KOPT-K1 (cell line): ENCODE data around the gene LPP.
"Not testable (repeated sequence)": the region's sequence is repeated elsewhere in the genome, so short reads cannot be mapped to it uniquely, and the experiment has no call there.

Experiments used
- H3K27ac ChIP-seq: fragments of 200-600 bp; sonication (generic); 2 replicates; pipeline ENCODE4 v1.5.1; 2016; ENCODE audit warnings: antibody characterized with exemption, mild to moderate bottlenecking, low read depth, low read length; ENCODE audit not compliant: poor library complexity, severe bottlenecking
- H3K36me3 ChIP-seq: fragments of 200-600 bp; sonication (generic); 2 replicates; pipeline ENCODE4 v1.5.1; 2017; ENCODE audit warnings: antibody characterized with exemption, mild to moderate bottlenecking, low read length, moderate library complexity; ENCODE audit not compliant: insufficient read depth
- H3K9me3 ChIP-seq: fragments of 200-600 bp; sonication (generic); 2 replicates; pipeline ENCODE4 v1.5.1; 2017; ENCODE audit warnings: antibody characterized with exemption, low read length, mild to moderate bottlenecking; ENCODE audit not compliant: insufficient read depth, poor library complexity, severe bottlenecking

Gene LPP

GRCh38 chr3:188128905-188129304 lies 25.1 kb upstream of the LPP start:
- Histone ChIP-seq H3K36me3 (no peaks in the 10 kb centered on the region), H3K27ac (no peak overlapping the region), H3K9me3 (no peaks in the 10 kb centered on the region)

DNA sequence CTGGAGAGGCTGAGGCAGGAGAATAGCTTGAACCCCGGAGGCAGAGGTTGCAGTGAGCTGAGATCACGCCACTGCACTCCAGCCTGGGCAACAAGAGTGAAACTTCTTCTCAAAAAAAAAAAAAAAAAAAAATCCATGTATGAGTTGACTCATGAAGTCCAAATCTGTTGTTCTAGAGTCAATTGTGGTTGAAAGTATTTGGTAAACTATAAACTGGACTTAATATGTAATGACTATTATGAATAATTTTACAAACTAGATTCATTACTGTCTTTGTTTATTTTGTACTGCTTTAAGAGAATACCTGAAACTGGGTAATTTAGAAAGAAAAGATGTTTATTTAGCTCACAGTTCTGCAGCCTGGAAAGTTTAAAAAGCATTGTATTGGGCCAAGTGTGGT lies 22.9 kb upstream of the LPP start:
- H3K36me3 ChIP-seq, H3K27ac ChIP-seq, H3K9me3 ChIP-seq: not testable (repeated sequence)

DNA sequence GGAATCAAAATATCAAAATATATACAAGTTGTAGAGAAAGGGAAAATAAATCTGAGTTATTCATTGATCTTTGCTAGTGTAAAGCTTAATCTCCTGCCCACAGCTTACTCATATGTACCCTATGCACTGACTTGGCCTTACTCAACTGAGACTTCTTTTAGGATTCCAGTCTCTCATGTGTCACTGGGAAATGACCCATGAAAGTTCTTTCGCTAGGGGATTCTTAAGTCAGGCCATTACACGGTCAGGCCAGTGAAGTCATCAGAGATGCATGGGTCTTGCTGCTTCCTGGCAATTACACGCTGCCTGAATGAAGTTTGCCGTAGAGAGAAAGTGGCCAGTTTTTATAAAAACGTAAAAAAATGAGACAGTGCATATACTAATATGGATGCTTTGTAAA lies 20.7 kb upstream of the LPP start:
- Histone ChIP-seq H3K36me3 (no peaks in the 10 kb centered on the region), H3K27ac (no peak overlapping the region)

GRCh38 chr3:188133646-188134045 lies 20.3 kb upstream of the LPP start:
- Histone ChIP-seq H3K27ac (no peak overlapping the region), H3K9me3 (no peaks in the 10 kb centered on the region), H3K36me3 (no peaks in the 10 kb centered on the region)

More for the DNA sequence above, 20.7 kb upstream of the LPP start:
- H3K9me3 ChIP-seq: no peaks in the 10 kb centered on the region

- H3K36me3 ChIP-seq: no peaks in the 10 kb centered on the region
- no peak overlapping the region for H3K27ac ChIP-seq
- no peaks in the 10 kb centered on the region for H3K9me3 ChIP-seq
These were observed 19.9 kb upstream of the LPP start for GRCh38 chr3:188134079-188134478.

DNA sequence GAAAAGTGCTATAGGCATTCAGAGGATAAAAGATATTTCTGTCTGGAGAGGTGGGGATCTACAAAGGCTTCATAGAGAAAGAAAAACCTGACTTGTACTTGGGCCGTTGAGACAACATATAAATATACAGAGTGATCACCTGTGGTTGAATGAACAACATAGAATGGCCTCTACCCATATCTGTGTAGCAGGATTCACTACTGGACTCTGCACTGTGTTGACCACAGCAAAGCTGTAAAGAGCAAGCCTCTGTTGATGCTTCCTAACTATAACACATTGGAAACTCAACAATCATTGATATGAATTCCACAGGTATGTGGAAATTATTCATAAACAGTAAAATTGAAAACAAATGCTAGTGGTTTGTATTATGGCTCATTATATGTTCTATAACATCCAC lies 19.1 kb upstream of the LPP start:
- no peaks in the 10 kb centered on the region for H3K36me3 ChIP-seq
- no peak overlapping the region for H3K27ac ChIP-seq
- no peaks in the 10 kb centered on the region for H3K9me3 ChIP-seq

GRCh38 chr3:188135271-188135670 lies 18.7 kb upstream of the LPP start:
- Histone ChIP-seq H3K27ac (no peak overlapping the region), H3K36me3 (no peaks in the 10 kb centered on the region)

GRCh38 chr3:188137051-188137450 lies 16.9 kb upstream of the LPP start:
- Histone ChIP-seq H3K27ac (no peak overlapping the region), H3K36me3 (no peaks in the 10 kb centered on the region), H3K9me3 (no peaks in the 10 kb centered on the region)

More at GRCh38 chr3:188135271-188135670, 18.7 kb upstream of the LPP start:
- no peaks in the 10 kb centered on the region for H3K9me3 ChIP-seq

DNA sequence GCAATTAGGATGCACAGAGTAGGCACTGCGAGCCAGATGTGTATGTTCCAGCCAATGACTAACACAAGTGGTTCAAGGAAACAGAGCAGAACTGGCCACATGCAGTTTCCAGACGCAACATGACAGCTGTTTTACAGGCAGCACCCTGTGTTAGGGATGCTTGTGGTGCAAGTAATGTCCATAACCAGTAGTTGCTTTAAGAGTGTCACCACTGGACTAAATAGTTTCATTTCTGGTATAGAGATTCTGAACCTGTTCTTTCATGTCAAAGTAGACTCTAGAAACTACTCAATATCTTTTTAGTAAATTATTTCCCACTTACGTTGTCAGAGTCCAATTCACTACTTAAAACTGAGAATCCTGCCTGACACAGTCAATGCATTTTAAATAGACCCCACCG lies 14.5 kb upstream of the LPP start:
- no peaks in the 10 kb centered on the region for H3K9me3 ChIP-seq
- H3K36me3 ChIP-seq: no peaks in the 10 kb centered on the region
- H3K27ac ChIP-seq: no peak overlapping the region

GRCh38 chr3:188146219-188146618 lies 7.7 kb upstream of the LPP start:
- Histone ChIP-seq H3K9me3 (no peaks in the 10 kb centered on the region), H3K27ac (no peak overlapping the region)

GRCh38 chr3:188147782-188148181 lies 6.2 kb upstream of the LPP start:
- no peak overlapping the region for H3K27ac ChIP-seq
- H3K9me3 ChIP-seq: no peaks in the 10 kb centered on the region
- H3K36me3 ChIP-seq: no peaks in the 10 kb centered on the region

More at GRCh38 chr3:188146219-188146618, 7.7 kb upstream of the LPP start:
- no peaks in the 10 kb centered on the region for H3K36me3 ChIP-seq

DNA sequence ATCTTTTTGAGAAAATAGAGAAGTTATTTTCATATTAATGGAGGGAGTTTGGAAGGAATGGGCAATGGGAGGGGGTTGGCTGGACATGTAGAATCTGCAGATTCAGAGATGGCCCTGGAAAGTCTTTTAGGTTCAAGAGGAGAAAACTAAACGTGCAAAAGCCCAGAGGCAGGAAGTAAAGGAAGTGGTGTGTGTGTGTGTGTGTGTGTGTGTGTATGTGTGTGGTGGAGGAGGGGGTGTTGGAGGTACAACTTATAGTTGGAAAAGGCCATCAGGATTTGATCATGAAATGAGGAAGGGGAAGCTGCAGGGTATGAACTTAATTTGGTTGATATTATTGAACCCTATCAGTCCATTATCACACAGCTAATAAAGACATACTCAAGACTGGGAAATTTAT lies 5.6 kb upstream of the LPP start:
- no peaks in the 10 kb centered on the region for H3K36me3 ChIP-seq
- H3K27ac ChIP-seq: no peak overlapping the region
- no peaks in the 10 kb centered on the region for H3K9me3 ChIP-seq

GRCh38 chr3:188149587-188149986 lies 4.4 kb upstream of the LPP start:
- Histone ChIP-seq H3K36me3 (no peaks in the 10 kb centered on the region), H3K27ac (no peak overlapping the region), H3K9me3 (no peaks in the 10 kb centered on the region)

DNA sequence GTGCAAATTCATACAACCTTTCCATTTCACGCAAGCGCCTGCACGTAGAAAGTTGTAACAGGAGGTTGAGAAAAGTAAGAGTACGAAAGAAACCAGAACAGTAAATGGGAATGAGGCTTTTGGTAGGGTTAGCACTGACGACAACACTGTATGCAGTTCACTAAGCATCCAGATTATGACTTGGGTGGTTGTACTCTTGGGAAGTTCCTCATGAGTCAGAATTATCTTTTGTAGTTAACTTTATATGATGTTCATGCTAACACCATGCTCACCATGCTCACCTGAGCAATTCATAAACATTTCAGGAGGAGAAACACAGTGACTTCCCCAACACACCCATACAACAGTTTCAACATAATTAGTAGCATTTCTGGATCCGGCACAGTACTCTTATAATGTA lies 3.0 kb upstream of the LPP start:
- H3K9me3 ChIP-seq: no peaks in the 10 kb centered on the region
- H3K27ac ChIP-seq: no peak overlapping the region
- H3K36me3 ChIP-seq: no peaks in the 10 kb centered on the region

DNA sequence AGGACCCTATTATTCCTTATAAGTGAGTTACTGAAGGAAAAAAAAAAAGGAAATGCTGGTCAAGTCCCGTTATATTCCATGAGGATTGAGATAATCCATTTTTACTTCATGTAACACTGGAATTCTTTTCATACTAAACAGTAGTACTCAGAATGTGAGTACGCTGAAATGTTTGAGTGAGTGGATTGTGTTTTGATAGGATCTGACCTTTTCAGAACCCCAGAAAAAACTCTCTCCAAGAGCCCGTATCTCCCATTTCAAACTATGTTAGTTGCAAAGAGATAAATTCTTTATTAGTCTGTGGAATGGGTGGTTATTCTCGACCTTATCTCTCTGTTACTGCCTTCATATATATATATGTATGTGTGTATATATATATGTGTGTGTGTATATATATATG lies 2.5 kb upstream of the LPP start:
- Histone ChIP-seq H3K9me3 (no peaks in the 10 kb centered on the region), H3K36me3 (no peaks in the 10 kb centered on the region)

DNA sequence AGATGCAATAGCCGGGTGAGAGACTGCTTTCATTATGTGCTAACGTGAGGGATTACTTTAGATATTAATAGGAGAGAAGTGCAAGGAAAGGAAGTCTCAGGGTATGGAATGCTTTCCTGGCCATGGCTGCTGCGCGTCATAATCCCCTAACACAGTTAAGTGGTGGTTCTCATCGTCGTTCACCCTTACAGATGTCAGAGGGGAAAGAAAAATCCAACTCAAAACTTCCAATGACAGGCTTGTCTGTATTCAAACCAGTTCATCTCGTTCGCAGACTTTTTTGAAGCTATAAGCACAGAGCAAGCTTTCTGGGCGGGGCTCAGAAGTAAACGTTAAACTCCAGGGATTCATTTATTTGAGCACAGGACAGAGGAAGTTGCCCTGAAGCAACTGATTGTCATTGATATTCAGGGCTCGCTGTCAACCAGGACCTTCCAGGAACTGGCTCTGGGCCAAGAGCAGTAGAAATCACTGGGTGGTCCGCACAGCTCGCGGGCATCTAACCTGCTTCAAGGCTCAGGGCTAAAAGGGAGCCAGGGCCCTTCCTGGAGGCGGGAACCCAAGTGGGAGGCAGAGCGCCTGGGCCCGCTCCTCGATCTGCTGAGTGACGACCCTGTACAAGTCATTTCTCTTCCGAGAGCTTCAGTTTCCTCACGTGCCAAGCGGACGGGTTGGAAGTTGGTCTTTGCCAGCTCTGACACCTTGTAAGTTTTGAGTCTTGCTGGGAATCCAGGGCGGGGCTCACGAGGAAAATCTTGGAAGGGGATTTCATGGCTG lies 1.1 kb upstream of the LPP start:
- H3K27ac ChIP-seq: peak overlapping the region; percentile 94
- H3K9me3 ChIP-seq: no peaks in the 10 kb centered on the region
- H3K36me3 ChIP-seq: no peaks in the 10 kb centered on the region

More for the DNA sequence above, 2.5 kb upstream of the LPP start:
- H3K27ac ChIP-seq: no peak overlapping the region
